Measurements from ENCODE around the gene ZFYVE9. TPM values are rescaled to one million over a fixed set of nuclear protein-coding genes. Genes with fewer than 3 reads are reported as not detected.
A peak's percentile ranks its signal among the peaks of the same experiment; 100 is the strongest.

ZFYVE9 gene
- total and polyA plus RNA-seq, 2 donors from 2014 or later: 10.5 to 18.9 TPM

- H3K27ac ChIP-seq (ENCODE audit: low read depth in 2 of 2, low read length in 2 of 2): no peak overlapping the region
- DNase-seq (no peak), FAIRE-seq (no peak)
- no peak overlapping the region for H3K4me3 ChIP-seq (ENCODE audit: low read length in 3 of 3)
- no peak overlapping the region for H3K9ac ChIP-seq (ENCODE audit: low read length in 3 of 3)
- no peaks in the 10 kb centered on the region for H3K36me3 ChIP-seq (ENCODE audit: control insufficient read depth in 2 of 3, insufficient read depth in 3 of 3, low read length in 3 of 3)
- intact Hi-C loops (cut with DNase I): no loop called here
- TF ChIP-seq CTCF (IDR thresholded peaks at IDR 0.05; ENCODE audit: borderline replicate concordance, extremely low read depth, insufficient read depth): no peak
- H3K4me1 ChIP-seq (ENCODE audit: control insufficient read depth in 2 of 3, insufficient read depth in 2 of 3, low read depth in 1 of 3, low read length in 3 of 3): no peaks in the 10 kb centered on the region
- H3K27me3 ChIP-seq (ENCODE audit: control insufficient read depth, insufficient read depth, low read length): no peaks in the 10 kb centered on the region
- no peaks in the 10 kb centered on the region for H3K9me3 ChIP-seq (ENCODE audit: control insufficient read depth in 2 of 3, insufficient read depth in 1 of 3, low read length in 3 of 3)
Measured at GRCh38 chr1:52190500-52191252, 48.8 kb downstream of the ZFYVE9 start.

GRCh38 chr1:52191395-52191965 is 49.6 kb downstream of the ZFYVE9 start:
- no peaks in the 10 kb centered on the region for H3K27me3 ChIP-seq (ENCODE audit: control insufficient read depth, insufficient read depth, low read length)
- intact Hi-C loops (cut with DNase I): no loop called here
- H3K4me3 ChIP-seq (ENCODE audit: low read length in 3 of 3): no peak overlapping the region
- no peak for FAIRE-seq
- DNase-seq: peak in 1 of 5 donors; percentile 15
- no peak for TF ChIP-seq CTCF (IDR thresholded peaks at IDR 0.05; ENCODE audit: borderline replicate concordance, extremely low read depth, insufficient read depth)
- H3K27ac ChIP-seq (ENCODE audit: low read depth in 2 of 2, low read length in 2 of 2): no peak overlapping the region
- no peaks in the 10 kb centered on the region for H3K4me1 ChIP-seq (ENCODE audit: control insufficient read depth in 2 of 3, insufficient read depth in 2 of 3, low read depth in 1 of 3, low read length in 3 of 3)
- H3K36me3 ChIP-seq (ENCODE audit: control insufficient read depth in 2 of 3, insufficient read depth in 3 of 3, low read length in 3 of 3): no peaks in the 10 kb centered on the region
- H3K9ac ChIP-seq (ENCODE audit: low read length in 3 of 3): no peak overlapping the region
- no peaks in the 10 kb centered on the region for H3K9me3 ChIP-seq (ENCODE audit: control insufficient read depth in 2 of 3, insufficient read depth in 1 of 3, low read length in 3 of 3)

DNA sequence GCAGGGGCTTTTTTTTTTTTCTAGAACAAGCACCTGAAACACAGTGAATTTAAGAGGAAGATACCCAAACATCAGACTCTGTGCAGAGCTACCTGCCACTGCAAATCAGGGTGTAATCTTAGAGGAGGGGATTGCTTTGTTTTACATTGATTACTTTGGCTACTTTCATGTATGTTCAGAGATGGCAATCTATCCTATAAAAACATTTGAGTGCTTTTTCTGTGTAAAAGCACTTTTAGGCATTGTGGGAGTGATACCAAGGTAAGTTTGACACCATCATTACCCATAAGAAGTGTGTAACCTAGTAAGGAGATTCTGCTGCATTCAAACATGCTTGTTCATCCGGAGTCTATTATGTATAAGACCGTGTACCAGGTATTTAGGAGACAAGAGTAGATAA is 50.1 kb downstream of the ZFYVE9 start:
- Histone ChIP-seq H3K27me3 (ENCODE audit: control insufficient read depth, insufficient read depth, low read length) (no peaks in the 10 kb centered on the region), H3K36me3 (ENCODE audit: control insufficient read depth in 2 of 3, insufficient read depth in 3 of 3, low read length in 3 of 3) (no peaks in the 10 kb centered on the region), H3K4me3 (ENCODE audit: low read length in 3 of 3) (no peak overlapping the region), H3K27ac (ENCODE audit: low read depth in 2 of 2, low read length in 2 of 2) (no peak overlapping the region), H3K9me3 (ENCODE audit: control insufficient read depth in 2 of 3, insufficient read depth in 1 of 3, low read length in 3 of 3) (no peaks in the 10 kb centered on the region), H3K4me1 (ENCODE audit: control insufficient read depth in 2 of 3, insufficient read depth in 2 of 3, low read depth in 1 of 3, low read length in 3 of 3) (no peaks in the 10 kb centered on the region), H3K9ac (ENCODE audit: low read length in 3 of 3) (no peak overlapping the region)
- no peak for FAIRE-seq
- no peak for DNase-seq
- no peak for TF ChIP-seq CTCF (IDR thresholded peaks at IDR 0.05; ENCODE audit: borderline replicate concordance, extremely low read depth, insufficient read depth)
- intact Hi-C loops (cut with DNase I): no loop called here
